Mucosa of stomach (tissue), 1 donor: ENCODE data around the gene FERD3L.

Experiments
- H3K27me3 ChIP-seq: one replicate; pipeline ENCODE4 v1.7.0; 2013; ENCODE audit warnings: mild to moderate bottlenecking, low read length; ENCODE audit not compliant: control insufficient read depth, insufficient read depth
- H3K36me3 ChIP-seq: one replicate; pipeline ENCODE4 v1.7.0; 2013; ENCODE audit warnings: low read length; ENCODE audit not compliant: control insufficient read depth, insufficient read depth
- H3K4me1 ChIP-seq: one replicate; pipeline ENCODE4 v1.7.0; 2013; ENCODE audit warnings: mild to moderate bottlenecking, low read length; ENCODE audit not compliant: control insufficient read depth, insufficient read depth
- H3K4me3 ChIP-seq: one replicate; pipeline ENCODE4 v1.7.0; 2013; ENCODE audit warnings: low read length
- H3K9ac ChIP-seq: one replicate; pipeline ENCODE4 v1.7.0; 2013; ENCODE audit warnings: mild to moderate bottlenecking, low read length, moderate library complexity
- H3K9me3 ChIP-seq: one replicate; pipeline ENCODE4 v1.7.0; 2013; ENCODE audit warnings: mild to moderate bottlenecking, low read length, moderate library complexity; ENCODE audit not compliant: control insufficient read depth
- donor health status: Pancreatic carcinoma.

FERD3L gene

DNA sequence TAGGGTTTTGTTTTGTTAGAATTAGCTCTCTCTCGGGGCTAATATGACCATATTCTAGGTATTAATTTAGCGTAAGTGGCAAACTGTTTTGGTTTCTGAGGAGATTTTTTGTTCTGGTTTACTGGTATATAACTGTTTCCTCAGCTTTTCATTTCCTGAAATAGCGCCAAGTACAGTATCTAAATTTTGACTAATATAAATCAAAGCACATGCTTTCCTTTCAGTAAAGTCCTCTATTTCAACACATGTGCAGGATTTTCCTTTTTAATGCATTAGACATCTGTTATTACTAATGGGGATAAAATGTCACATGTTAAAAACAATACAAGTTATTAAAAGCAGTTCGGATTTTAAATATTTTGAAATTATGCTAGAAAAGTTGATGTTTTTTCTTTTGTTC lies 11.3 kb downstream of the FERD3L start:
- no peak overlapping the region for H3K9ac ChIP-seq
- H3K4me1 ChIP-seq = no peaks in the 10 kb centered on the region
- no peak overlapping the region for H3K4me3 ChIP-seq
- no peaks in the 10 kb centered on the region for H3K27me3 ChIP-seq
- H3K36me3 ChIP-seq = no peaks in the 10 kb centered on the region
- no peaks in the 10 kb centered on the region for H3K9me3 ChIP-seq

DNA sequence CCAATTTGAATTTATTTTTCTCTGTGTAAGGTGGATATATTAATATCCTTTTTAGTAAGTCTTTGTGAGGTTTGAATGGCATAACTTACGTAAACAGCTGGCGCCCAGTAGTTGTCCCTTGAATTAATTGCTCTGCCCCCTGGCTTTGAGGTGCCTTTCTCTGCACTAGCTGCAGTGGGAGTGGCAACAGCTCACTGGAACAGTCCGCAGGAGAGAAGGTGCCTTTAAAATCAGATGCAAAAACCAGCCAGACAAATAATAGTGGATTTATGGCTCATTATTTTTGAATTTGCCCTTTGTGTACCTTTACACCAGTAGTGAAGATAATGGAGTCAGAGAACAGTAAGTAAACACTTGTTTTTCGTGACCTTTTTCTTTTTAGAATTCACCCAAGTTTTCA lies 11.8 kb downstream of the FERD3L start:
- no peak overlapping the region for H3K4me3 ChIP-seq
- H3K9me3 ChIP-seq = no peaks in the 10 kb centered on the region
- H3K36me3 ChIP-seq = no peaks in the 10 kb centered on the region
- H3K27me3 ChIP-seq = no peaks in the 10 kb centered on the region
- H3K4me1 ChIP-seq = no peaks in the 10 kb centered on the region
- H3K9ac ChIP-seq = no peak overlapping the region

DNA sequence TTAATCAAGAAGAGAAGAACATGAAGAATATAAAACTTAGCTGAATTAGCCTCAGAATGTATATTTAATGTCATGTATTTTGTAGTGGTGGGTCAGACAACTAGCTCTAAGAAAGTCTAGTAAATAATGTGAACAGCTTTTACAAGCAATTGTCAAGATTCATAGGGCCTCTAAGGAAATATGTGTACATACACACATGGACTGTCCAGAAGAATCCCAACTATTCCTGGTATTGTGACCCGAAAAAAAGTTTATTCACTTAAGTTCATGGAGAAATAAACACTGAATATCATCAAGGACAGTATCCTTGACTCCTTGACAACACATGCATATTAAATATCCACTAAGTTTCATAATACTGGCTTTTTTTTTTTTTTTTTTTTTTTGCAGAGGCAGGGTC lies 16.4 kb downstream of the FERD3L start:
- no peaks in the 10 kb centered on the region for H3K27me3 ChIP-seq
- H3K4me3 ChIP-seq = no peak overlapping the region
- no peaks in the 10 kb centered on the region for H3K36me3 ChIP-seq
- H3K9me3 ChIP-seq = no peaks in the 10 kb centered on the region
- no peak overlapping the region for H3K9ac ChIP-seq
- H3K4me1 ChIP-seq = no peaks in the 10 kb centered on the region

DNA sequence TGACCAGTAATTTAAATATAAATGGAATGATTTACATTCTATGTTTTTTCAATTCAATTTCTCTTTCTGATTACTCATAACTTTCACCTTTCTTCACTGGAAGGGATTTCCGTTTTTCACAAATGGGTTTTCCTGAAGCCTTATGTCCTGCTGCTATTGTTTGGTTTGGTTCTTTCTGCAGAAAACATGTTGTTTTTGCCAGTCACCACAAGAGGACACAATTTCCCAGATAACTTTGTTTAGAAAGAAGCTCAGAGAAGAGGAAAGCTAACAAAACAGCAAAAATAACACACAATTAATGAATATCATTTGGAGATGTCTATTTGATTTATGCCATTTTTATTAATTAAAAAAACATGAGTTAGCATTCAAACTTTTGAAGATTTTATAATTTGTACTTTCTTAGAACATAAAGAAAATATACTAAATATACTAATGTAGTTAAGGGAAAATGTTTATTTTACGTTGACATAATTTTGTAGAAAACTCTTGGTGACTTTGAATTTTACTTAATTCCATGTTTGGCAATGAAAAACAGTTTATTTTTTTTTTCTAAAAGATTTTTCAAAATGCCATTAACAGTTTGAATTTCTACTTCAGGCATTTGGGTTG lies 23.1 kb downstream of the FERD3L start:
- Histone ChIP-seq H3K9ac (no peak overlapping the region), H3K27me3 (peaks cover 36% of the 10 kb centered on the region), H3K36me3 (no peaks in the 10 kb centered on the region), H3K4me1 (no peaks in the 10 kb centered on the region), H3K4me3 (no peak overlapping the region), H3K9me3 (no peaks in the 10 kb centered on the region)

DNA sequence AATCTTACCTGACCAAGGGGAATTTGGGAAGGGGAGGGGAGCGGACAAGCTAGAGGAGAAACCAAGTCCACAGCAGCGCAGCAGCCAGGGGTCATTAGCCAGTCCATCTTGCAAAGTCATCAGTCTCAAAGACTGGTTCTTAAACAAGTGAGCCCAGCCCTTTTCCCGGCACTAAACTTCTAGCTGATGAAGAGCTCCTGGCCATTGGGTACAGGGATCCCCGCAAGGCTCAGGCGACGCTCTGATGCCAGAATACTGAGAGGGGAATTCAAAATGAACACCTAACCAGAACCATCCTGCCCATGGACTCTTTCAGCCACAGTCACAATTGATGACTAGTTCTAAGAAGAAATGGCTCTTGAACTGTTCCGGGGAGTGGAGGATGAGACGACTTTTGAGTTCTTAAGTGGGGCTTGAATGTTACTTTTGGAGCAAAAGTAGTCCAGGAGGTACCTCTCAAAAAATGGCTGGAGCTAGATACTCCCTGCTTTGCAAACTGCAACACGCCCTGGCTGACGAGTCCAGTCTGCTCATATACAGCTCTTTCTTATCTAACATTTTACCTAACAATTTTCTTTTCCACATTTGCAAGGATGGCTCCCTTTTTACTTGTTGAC lies 25.2 kb downstream of the FERD3L start:
- no peaks in the 10 kb centered on the region for H3K36me3 ChIP-seq
- no peak overlapping the region for H3K4me3 ChIP-seq
- peaks cover 51% of the 10 kb centered on the region for H3K27me3 ChIP-seq

DNA sequence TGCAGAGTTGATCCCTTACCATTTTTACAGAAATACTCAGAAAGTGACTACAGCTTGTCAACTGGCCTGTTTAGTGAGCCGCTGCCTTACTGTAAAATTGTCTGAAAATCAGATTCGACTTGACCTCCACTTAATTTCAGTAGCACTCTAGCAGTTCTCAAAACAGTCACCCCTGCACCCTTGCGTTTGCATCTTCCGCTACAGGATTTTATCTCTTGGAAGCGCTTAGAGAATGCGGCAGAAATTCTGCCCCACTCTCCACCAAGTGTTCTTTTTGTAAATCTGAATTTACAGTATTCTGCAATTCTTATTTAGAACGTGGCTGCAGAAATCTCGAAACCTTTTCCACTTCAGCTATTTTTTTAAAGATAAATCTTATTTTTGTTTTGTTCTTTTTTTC lies 25.8 kb downstream of the FERD3L start:
- Histone ChIP-seq H3K9ac (no peak overlapping the region), H3K36me3 (no peaks in the 10 kb centered on the region), H3K4me1 (peaks cover 8% of the 10 kb centered on the region), H3K9me3 (no peaks in the 10 kb centered on the region), H3K27me3 (peaks cover 57% of the 10 kb centered on the region), H3K4me3 (no peak overlapping the region)

More for the DNA sequence above, 25.2 kb downstream of the FERD3L start:
- Histone ChIP-seq H3K4me1 (peaks cover 8% of the 10 kb centered on the region), H3K9me3 (no peaks in the 10 kb centered on the region), H3K9ac (no peak overlapping the region)

DNA sequence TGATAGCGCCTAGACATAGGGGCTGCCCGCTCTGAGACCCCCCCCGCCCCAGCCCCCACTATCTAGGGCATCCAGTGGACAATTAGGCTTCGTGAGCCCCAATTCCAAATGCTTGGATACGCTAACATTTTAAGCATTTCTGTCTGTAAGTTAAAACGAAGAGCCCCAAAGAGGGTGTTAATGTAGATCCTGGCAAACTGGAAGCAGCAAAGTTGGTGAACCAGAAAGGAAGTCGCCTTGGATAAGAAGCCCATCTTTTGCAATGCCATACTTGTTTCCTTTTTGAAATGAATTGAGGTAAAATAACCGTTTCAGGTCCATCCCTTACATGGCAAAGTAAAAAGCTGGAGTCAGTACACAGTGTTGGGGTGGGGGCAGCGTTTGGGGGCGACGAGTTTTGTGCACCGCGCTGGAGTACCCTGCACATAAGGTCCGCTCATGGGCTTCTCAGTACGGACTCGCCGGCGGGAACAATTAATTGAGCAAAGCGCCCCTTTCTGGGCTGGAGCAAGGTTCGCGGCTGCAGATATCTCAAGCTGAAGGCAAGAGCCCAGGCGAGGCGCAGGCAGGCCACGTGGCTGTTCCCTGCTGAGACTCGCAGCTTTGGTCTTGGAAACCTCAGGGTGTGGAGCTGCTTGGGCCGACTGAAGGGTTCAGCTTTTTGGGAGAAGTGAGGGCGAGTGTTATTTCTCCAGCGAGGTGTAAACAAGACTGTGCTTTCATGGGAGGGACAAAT lies 26.4 kb downstream of the FERD3L start:
- H3K4me1 ChIP-seq = peaks cover 8% of the 10 kb centered on the region
- H3K4me3 ChIP-seq = no peak overlapping the region
- H3K9ac ChIP-seq = no peak overlapping the region
- H3K36me3 ChIP-seq = no peaks in the 10 kb centered on the region
- peaks cover 62% of the 10 kb centered on the region for H3K27me3 ChIP-seq
- H3K9me3 ChIP-seq = no peaks in the 10 kb centered on the region

DNA sequence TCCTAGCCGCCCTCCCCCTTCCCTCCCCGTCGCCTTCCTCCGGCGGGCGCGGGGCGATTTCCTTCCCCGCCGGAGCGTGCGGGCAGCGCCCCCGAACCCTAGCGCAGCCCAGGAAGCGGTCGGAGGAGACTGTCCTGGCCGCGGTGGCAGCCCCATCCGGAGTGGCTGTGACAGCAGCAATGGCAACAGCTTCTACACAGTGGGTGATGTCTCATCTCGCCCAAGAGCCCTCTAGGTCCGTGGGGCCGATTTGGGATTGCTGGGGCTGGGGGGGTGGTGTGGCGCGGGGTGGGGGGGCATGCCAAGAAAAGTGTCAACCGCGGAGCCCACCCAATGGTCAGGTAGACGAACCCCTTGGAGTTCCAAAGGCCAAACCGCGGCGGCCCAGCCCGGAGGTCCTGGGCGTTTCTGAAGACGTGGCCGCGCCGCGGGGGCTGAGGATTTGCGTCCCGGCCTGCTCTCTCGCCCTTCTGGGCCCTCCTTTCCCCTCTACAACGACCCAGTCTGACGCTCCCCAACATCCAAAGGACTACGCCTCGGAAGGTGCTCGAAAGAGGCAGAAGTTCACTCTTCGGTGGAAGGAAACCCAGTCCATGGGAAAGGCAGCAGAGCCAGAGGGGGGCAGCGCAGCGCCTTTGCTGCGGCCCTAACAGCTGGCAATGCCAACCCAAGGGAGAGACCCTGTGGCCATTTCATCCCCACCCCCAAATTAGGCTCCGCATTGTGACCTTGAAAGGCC lies 27.2 kb downstream of the FERD3L start:
- H3K9ac ChIP-seq = no peak overlapping the region
- no peaks in the 10 kb centered on the region for H3K36me3 ChIP-seq
- H3K27me3 ChIP-seq = peaks cover 65% of the 10 kb centered on the region
- H3K9me3 ChIP-seq = no peaks in the 10 kb centered on the region
- H3K4me3 ChIP-seq = no peak overlapping the region
- H3K4me1 ChIP-seq = peaks cover 8% of the 10 kb centered on the region

DNA sequence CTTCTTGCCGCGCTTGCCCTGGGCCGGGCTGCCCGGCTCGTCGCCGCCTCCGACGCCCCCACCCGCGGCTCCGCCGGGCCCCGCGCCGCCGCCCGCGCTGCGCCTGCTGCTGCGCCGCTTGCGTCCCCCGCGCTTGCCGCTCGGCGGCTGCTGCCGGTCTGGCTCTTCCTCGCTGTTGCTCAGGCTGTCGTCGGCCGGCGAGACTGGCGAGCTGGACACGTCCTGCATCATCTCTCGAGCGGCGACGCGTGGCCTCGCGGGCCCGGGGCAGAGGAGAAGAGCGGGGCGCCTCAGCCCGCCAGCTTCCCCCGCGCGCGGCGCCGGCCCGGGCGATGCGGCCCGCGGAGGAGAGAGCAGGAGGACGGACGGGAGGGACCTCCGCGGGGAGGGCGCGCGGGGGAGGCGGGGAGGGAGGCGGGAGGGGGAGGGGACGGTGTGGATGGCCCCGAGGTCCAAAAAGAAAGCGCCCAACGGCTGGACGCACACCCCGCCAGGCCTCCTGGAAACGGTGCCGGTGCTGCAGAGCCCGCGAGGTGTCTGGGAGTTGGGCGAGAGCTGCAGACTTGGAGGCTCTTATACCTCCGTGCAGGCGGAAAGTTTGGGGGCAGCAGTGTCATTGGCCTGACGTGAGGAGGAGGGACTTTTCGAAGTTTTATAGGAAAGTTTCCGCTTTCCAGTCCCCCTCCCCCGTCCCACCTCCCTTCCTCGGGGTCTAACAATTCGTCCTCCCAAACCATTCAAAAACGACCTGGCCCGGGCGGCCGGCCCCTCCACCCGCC lies 27.9 kb downstream of the FERD3L start, which contains the start of gene TWIST1:
TSS of gene TWIST1 (minus strand) at position 546 of the 779 bp plus-strand sequence. CDS start at position 231, 315 bp downstream.
- Histone ChIP-seq H3K27me3 (peaks cover 72% of the 10 kb centered on the region), H3K9ac (no peak within 1 kb of the TSS)

DNA sequence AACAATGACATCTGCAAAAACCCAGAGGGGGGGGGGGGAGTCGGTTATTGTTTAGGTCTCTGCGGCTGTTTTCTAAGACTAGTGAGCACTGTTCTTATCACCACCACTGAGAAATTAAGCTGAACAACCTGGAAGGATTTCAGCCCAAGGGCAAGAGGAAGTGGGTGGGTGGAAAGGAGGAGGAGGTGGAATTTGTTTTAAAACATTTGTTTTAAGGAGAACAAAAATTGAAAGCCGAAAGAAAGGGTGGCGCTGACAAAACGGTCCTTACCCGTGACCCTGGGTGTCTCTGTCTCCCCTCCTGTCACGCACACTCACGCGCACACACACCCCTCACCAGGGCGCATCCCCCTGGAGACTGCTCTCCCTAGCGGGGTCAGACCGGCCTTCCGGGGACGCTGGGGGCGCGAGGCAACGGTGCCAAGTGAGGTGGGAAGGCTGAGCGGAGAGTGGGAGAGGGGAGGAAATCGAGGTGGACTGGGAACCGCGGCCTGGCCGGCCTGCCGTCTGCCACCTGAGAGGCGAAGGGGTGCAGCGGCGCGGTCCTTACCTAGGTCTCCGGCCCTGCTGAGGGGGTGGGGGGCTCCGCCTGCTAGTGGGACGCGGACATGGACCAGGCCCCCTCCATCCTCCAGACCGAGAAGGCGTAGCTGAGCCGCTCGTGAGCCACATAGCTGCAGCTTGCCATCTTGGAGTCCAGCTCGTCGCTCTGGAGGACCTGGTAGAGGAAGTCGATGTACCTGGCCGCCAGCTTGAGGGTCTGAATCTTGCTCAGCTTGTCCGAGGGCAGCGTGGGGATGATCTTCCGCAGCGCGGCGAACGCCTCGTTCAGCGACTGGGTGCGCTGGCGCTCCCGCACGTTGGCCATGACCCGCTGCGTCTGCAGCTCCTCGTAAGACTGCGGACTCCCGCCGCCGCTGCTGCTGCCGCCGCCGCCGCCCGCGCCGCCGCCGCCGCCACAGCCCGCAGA lies 28.8 kb downstream of the FERD3L start:
- H3K36me3 ChIP-seq = no peaks in the 10 kb centered on the region
- H3K4me1 ChIP-seq = peaks cover 8% of the 10 kb centered on the region
- no peak overlapping the region for H3K4me3 ChIP-seq
- no peak overlapping the region for H3K9ac ChIP-seq
- H3K27me3 ChIP-seq = peaks cover 80% of the 10 kb centered on the region
- no peaks in the 10 kb centered on the region for H3K9me3 ChIP-seq

More for the DNA sequence above, 27.9 kb downstream of the FERD3L start, which contains the start of gene TWIST1:
- Histone ChIP-seq H3K36me3 (no peaks in the 10 kb centered on the region), H3K4me1 (peaks cover 8% of the 10 kb centered on the region), H3K4me3 (no peak within 1 kb of the TSS), H3K9me3 (no peaks in the 10 kb centered on the region)

DNA sequence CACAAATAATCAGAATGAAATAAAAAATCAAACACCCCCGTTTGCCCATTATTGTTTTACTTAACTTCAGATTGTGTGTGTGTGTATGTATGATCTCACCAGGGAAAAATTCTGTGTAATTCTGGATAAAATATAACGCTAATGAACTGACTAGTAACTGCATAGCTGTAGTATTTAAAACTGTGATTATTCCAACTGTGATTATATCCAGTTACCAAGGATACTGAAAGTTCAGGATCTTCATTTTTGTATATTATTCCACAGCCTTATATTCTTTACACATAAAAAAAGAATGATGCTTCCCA lies 30.7 kb downstream of the FERD3L start:
- H3K4me1 ChIP-seq = peaks cover 8% of the 10 kb centered on the region
- no peak overlapping the region for H3K9ac ChIP-seq
- no peaks in the 10 kb centered on the region for H3K9me3 ChIP-seq
- peaks cover 91% of the 10 kb centered on the region for H3K27me3 ChIP-seq
- H3K36me3 ChIP-seq = no peaks in the 10 kb centered on the region
- H3K4me3 ChIP-seq = no peak overlapping the region
